Mucosa of gallbladder (tissue), 1 donor: ENCODE data around the gene TMEM190. TPM values are rescaled to one million over a fixed set of nuclear protein-coding genes. Genes with fewer than 3 reads are reported as not detected.

Experiments
- DNase-seq: peaks from one replicate; pipeline ENCODE4 v3.0.0-alpha.2; 2020; ENCODE audit warnings: low spot score
- total RNA-seq: library from RNA; stranded (reverse); gene quantifications from one replicate; pipeline ENCODE4 v1.2.1, GENCODE V29; 2021
- donor health status: DM: no; HTN: no; CAD: no.

TMEM190 gene
- total RNA-seq, 1 donor from 2014 or later, result not detected

GRCh38 chr19:55350620-55351315 lies 25.9 kb upstream of the TMEM190 start:
- DNase-seq, result no peak

- no peak for DNase-seq
Measured at GRCh38 chr19:55352040-55352439, 24.6 kb upstream of the TMEM190 start.

- no peak for DNase-seq
Measured at GRCh38 chr19:55352549-55353145, 24.0 kb upstream of the TMEM190 start.

GRCh38 chr19:55353356-55353802 lies 23.2 kb upstream of the TMEM190 start:
- no peak for DNase-seq

- peak; percentile 57 for DNase-seq
Measured at GRCh38 chr19:55353803-55354697, 22.6 kb upstream of the TMEM190 start.

- DNase-seq, result no peak
Measured at GRCh38 chr19:55354698-55355212, 21.9 kb upstream of the TMEM190 start, which contains the start of gene COX6B2. Gene COX6B2 (minus strand): TSS chr19:55354719. CDS start chr19:55354521, 198 bp downstream.

GRCh38 chr19:55355213-55355821 lies 21.3 kb upstream of the TMEM190 start:
- DNase-seq, result no peak

- DNase-seq, result no peak
Measured at GRCh38 chr19:55358493-55358892, 18.1 kb upstream of the TMEM190 start.

- no peak for DNase-seq
Measured at GRCh38 chr19:55358943-55359908, 17.4 kb upstream of the TMEM190 start.

GRCh38 chr19:55360902-55361301 lies 15.7 kb upstream of the TMEM190 start:
- no peak for DNase-seq

GRCh38 chr19:55362174-55362989 lies 14.2 kb upstream of the TMEM190 start:
- DNase-seq, result no peak

GRCh38 chr19:55362990-55363716 lies 13.5 kb upstream of the TMEM190 start, which contains the start of gene GARIN5B:
Gene GARIN5B (minus strand): TSS chr19:55363260. CDS start chr19:55363066, 194 bp downstream.
- DNase-seq, result no peak

GRCh38 chr19:55365245-55365644 lies 11.4 kb upstream of the TMEM190 start:
- no peak for DNase-seq

GRCh38 chr19:55365964-55366363 lies 10.7 kb upstream of the TMEM190 start:
- no peak for DNase-seq

GRCh38 chr19:55366790-55367189 lies 9.8 kb upstream of the TMEM190 start:
- DNase-seq, result no peak

GRCh38 chr19:55368106-55368505 lies 8.5 kb upstream of the TMEM190 start:
- no peak for DNase-seq

- DNase-seq, result no peak
Measured at GRCh38 chr19:55368701-55369563, 7.7 kb upstream of the TMEM190 start.
